ENCODE results near the gene AFF3. TPM values are rescaled to one million over a fixed set of nuclear protein-coding genes. Genes with fewer than 3 reads are reported as not detected.

AFF3 gene
- total and polyA plus RNA-seq, 10 of the 15 experiments (the other 5 are each of a cell fraction or from before 2014, with no cell fraction given): 0.26 to 5.5 (median 3.0) TPM

DNA sequence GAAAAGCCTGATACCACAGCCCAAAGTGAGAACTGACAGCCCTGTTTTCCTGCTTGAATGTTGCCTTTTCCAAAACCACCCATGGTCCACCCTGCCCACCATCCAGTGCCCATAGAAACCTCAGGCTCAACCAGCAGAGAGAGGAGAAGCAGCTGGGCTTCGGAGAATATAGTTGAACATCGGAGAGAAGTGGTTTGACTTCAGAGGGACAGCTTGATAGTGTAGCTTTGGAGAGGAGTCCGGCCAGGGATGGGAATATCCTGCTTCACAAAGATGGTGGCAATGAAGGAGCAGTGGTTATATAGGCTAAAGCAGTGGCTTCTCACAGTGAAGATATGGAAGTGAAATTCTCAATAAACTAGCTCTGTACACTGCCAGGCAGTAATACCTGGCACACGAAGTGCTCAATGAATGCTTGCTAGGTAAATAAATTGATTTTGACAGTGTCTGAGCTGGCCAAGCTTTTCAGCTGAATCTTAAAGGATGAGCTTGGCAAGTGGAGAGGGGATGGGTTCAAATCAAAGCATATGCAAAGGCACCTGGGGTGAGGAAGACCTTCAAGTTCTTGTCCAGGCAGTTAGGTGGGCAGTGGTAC, 21.2 kb downstream of the AFF3 start:
- Histone ChIP-seq H3K9ac (ENCODE audit: control insufficient read depth, insufficient read depth, low read length) (no peak overlapping the region), H3K4me1 (ENCODE audit: control insufficient read depth, insufficient read depth, low read length) (no peaks in the 10 kb centered on the region), H3K79me2 (ENCODE audit: control insufficient read depth, insufficient read depth, low read length) (no peaks in the 10 kb centered on the region), H3K4me3 (no peak overlapping the region), H3K36me3 (ENCODE audit: control insufficient read depth in 2 of 2, insufficient read depth in 2 of 2, low read length in 1 of 2) (no peaks in the 10 kb centered on the region), H3K4me2 (ENCODE audit: control insufficient read depth, insufficient read depth) (no peak overlapping the region), H3K9me3 (replicated peaks; ENCODE audit: control insufficient read depth, insufficient read depth, low read length) (no peaks in the 10 kb centered on the region; the same call in 1 of the 3 replicates), H2AFZ (ENCODE audit: control insufficient read depth, low read depth, low read length) (no peak overlapping the region), H3K27ac (ENCODE audit: control insufficient read depth, insufficient read depth) (no peak overlapping the region), H3K27me3 (replicated peaks in 1 of 2; ENCODE audit: control insufficient read depth in 2 of 2, insufficient read depth in 2 of 2, low read length in 1 of 2) (no peaks in the 10 kb centered on the region; a peak in 2 of 4 replicates), H4K20me1 (ENCODE audit: control insufficient read depth, insufficient read depth) (no peaks in the 10 kb centered on the region)
- ChIA-PET POLR2A (no interaction called here), CTCF (no interaction called here), SMC1A (ENCODE audit: uncharacterized antibody, unreplicated experiment) (no interaction called here), RAD21 (ENCODE audit: unreplicated experiment) (no interaction called here)
- ATAC-seq: no peak
- FAIRE-seq: no peak
- TF ChIP-seq EZH2 (IDR thresholded peaks at IDR 0.05; ENCODE audit: borderline replicate concordance, control insufficient read depth, low read depth, low read length) (no peak), POU2F2 (IDR thresholded peaks at IDR 0.05; ENCODE audit: borderline replicate concordance, low read depth, low read length) (no peak)
- TF ChIP-seq, protein P1, sequence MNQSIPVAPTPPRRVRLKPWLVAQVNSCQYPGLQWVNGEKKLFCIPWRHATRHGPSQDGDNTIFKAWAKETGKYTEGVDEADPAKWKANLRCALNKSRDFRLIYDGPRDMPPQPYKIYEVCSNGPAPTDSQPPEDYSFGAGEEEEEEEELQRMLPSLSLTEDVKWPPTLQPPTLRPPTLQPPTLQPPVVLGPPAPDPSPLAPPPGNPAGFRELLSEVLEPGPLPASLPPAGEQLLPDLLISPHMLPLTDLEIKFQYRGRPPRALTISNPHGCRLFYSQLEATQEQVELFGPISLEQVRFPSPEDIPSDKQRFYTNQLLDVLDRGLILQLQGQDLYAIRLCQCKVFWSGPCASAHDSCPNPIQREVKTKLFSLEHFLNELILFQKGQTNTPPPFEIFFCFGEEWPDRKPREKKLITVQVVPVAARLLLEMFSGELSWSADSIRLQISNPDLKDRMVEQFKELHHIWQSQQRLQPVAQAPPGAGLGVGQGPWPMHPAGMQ (IDR thresholded peaks at IDR 0.05; ENCODE audit: borderline replicate concordance): no peak
- no peak for DNase-seq (ENCODE audit: low read depth, low spot score)
- BruUV-seq (replicated peaks): no TSS peak
- WGBS (ENCODE audit: insufficient coverage, insufficient replicate concordance, low lambda C conversion rate, missing lambda C conversion rate): 14% methylated on average over 4 of the region's 4 CpGs
- intact Hi-C loops (cut with micrococcal nuclease; ENCODE audit: unreplicated experiment): no loop called here
- in situ Hi-C loops (cut with MboI): no loop called here

DNA sequence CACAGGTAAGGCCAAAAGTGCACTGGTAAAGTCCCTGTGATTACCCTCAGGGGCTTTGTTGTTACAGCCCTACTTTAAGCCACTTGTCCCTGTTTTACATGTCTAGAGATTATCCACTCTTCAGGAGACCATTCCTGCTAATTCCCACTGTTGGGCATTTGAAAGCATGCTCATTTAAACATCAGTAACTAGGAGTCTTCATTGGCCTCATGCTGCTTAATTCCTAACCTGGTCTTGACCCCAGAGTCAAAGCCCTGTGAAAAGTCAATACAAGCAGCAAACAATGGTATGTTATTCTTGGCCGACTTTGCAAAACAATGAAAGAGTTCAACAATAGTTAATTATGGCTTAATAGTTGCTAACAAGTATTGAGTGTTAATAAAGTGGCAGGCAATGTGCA, 23.2 kb downstream of the AFF3 start:
- SMC1A ChIA-PET (ENCODE audit: uncharacterized antibody, unreplicated experiment): no interaction called here
- Histone ChIP-seq H3K9ac (ENCODE audit: control insufficient read depth, insufficient read depth, low read length) (no peak overlapping the region), H3K27me3 (replicated peaks in 1 of 2; ENCODE audit: control insufficient read depth in 2 of 2, insufficient read depth in 2 of 2, low read length in 1 of 2) (no peaks in the 10 kb centered on the region; a peak in 2 of 4 replicates), H2AFZ (ENCODE audit: control insufficient read depth, low read depth, low read length) (no peak overlapping the region), H3K27ac (ENCODE audit: control insufficient read depth, insufficient read depth) (no peak overlapping the region), H4K20me1 (ENCODE audit: control insufficient read depth, insufficient read depth) (no peaks in the 10 kb centered on the region), H3K79me2 (ENCODE audit: control insufficient read depth, insufficient read depth, low read length) (no peaks in the 10 kb centered on the region), H3K4me1 (ENCODE audit: control insufficient read depth, insufficient read depth, low read length) (peaks cover 5% of the 10 kb centered on the region), H3K4me2 (ENCODE audit: control insufficient read depth, insufficient read depth) (no peak overlapping the region), H3K9me3 (replicated peaks; ENCODE audit: control insufficient read depth, insufficient read depth, low read length) (no peaks in the 10 kb centered on the region; the same call in 1 of the 3 replicates), H3K36me3 (ENCODE audit: control insufficient read depth in 2 of 2, insufficient read depth in 2 of 2, low read length in 1 of 2) (no peaks in the 10 kb centered on the region), H3K4me3 (no peak overlapping the region)
- ATAC-seq (no peak), DNase-seq (ENCODE audit: low read depth, low spot score) (no peak), FAIRE-seq (no peak)
- CTCF ChIA-PET: no interaction called here
- intact Hi-C loops (cut with micrococcal nuclease; ENCODE audit: unreplicated experiment): no loop called here
- RAD21 ChIA-PET (ENCODE audit: unreplicated experiment): no interaction called here
- 64% methylated on average over 1 of the region's 1 CpG for WGBS (ENCODE audit: insufficient coverage, insufficient replicate concordance, low lambda C conversion rate, missing lambda C conversion rate)
- in situ Hi-C loops (cut with MboI): no loop called here
- POLR2A ChIA-PET: no interaction called here
- BruUV-seq (replicated peaks): no TSS peak
- TF ChIP-seq, protein P2, sequence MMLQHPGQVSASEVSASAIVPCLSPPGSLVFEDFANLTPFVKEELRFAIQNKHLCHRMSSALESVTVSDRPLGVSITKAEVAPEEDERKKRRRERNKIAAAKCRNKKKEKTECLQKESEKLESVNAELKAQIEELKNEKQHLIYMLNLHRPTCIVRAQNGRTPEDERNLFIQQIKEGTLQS (IDR thresholded peaks at IDR 0.05; ENCODE audit: borderline replicate concordance, extremely low read depth, low read depth, low read length): no peak
- TF ChIP-seq RUNX3 (IDR thresholded peaks at IDR 0.05; ENCODE audit: low read length) (no peak), ETV6 (conservative IDR thresholded peaks at IDR 0.05 in 1 of 2, IDR thresholded peaks at IDR 0.05 in 1 of 2; ENCODE audit: borderline replicate concordance in 1 of 2, low read depth in 1 of 2) (no peak), EED (IDR thresholded peaks at IDR 0.05; ENCODE audit: low read depth) (no peak), KDM1A (IDR thresholded peaks at IDR 0.05; ENCODE audit: borderline replicate concordance) (no peak), EP300 (IDR thresholded peaks at IDR 0.05; ENCODE audit: borderline replicate concordance in 1 of 2, control insufficient read depth in 1 of 2, low read depth in 2 of 2, low read length in 2 of 2) (no peak), NR2C2 (IDR thresholded peaks at IDR 0.05; ENCODE audit: borderline replicate concordance, control insufficient read depth, insufficient read length, low read depth) (no peak)

Data from GM12878 (cell line).